Lower leg skin (tissue), 3 donors: Measurements from ENCODE around the gene SMARCE1.

Experiments
- POLR2A ChIP-seq, 2 donors: fragments of 450-650 bp; IDR thresholded peaks; one replicate each; pipeline ENCODE4 v1.6.1; 2016 to 2017; ENCODE audit warnings: antibody characterized with exemption in 2 of 2, mild to moderate bottlenecking in 1 of 2, moderate library complexity in 1 of 2
- TF ChIP-seq, protein P1 (sequence below), 3 donors: fragments of 450-650 bp; IDR thresholded peaks; one replicate each; pipeline ENCODE4 v1.5.1; 2016; ENCODE audit warnings: antibody characterized with exemption in 3 of 3, mild to moderate bottlenecking in 3 of 3, moderate library complexity in 2 of 3

DNA sequence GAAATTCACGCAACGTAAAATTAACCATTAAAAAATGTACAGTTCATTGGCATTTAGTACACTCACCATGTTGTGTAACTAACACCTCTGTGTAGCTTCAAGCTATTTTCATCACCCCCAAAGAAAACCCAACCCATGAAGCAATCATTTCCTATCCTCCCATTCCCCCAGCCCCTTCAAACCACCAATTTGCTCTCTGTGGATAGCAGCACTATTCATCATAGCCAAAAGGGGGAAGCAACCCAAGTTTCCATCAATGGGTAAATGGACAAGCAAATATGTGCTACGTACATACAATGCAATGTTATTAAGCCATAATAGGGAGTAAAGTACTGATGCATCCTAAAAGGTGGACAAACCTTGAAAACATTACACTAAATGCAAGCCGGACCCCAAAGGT lies 28.3 kb upstream of the SMARCE1 start:
- TF ChIP-seq, protein P1, sequence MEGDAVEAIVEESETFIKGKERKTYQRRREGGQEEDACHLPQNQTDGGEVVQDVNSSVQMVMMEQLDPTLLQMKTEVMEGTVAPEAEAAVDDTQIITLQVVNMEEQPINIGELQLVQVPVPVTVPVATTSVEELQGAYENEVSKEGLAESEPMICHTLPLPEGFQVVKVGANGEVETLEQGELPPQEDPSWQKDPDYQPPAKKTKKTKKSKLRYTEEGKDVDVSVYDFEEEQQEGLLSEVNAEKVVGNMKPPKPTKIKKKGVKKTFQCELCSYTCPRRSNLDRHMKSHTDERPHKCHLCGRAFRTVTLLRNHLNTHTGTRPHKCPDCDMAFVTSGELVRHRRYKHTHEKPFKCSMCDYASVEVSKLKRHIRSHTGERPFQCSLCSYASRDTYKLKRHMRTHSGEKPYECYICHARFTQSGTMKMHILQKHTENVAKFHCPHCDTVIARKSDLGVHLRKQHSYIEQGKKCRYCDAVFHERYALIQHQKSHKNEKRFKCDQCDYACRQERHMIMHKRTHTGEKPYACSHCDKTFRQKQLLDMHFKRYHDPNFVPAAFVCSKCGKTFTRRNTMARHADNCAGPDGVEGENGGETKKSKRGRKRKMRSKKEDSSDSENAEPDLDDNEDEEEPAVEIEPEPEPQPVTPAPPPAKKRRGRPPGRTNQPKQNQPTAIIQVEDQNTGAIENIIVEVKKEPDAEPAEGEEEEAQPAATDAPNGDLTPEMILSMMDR (IDR thresholded peaks at IDR 0.05) = no peak
- no peak for TF ChIP-seq POLR2A (IDR thresholded peaks at IDR 0.05)
